B cell (primary cell): ENCODE data around the gene TRMT112.

Source experiments
- EZH2 ChIP-seq: IDR thresholded peaks from 2 replicates; pipeline ENCODE4 v1.6.1; 2012; ENCODE audit warnings: borderline replicate concordance, low read depth, mild to moderate bottlenecking, moderate library complexity, low read length; ENCODE audit not compliant: insufficient read depth, poor library complexity, severe bottlenecking
- TF ChIP-seq, protein P1 (sequence below): fragments of 200-600 bp; IDR thresholded peaks from one replicate; pipeline ENCODE4 v1.8.0; 2022; ENCODE audit warnings: antibody characterized with exemption, mild to moderate bottlenecking

- no peak for TF ChIP-seq EZH2
- TF ChIP-seq, protein P1, sequence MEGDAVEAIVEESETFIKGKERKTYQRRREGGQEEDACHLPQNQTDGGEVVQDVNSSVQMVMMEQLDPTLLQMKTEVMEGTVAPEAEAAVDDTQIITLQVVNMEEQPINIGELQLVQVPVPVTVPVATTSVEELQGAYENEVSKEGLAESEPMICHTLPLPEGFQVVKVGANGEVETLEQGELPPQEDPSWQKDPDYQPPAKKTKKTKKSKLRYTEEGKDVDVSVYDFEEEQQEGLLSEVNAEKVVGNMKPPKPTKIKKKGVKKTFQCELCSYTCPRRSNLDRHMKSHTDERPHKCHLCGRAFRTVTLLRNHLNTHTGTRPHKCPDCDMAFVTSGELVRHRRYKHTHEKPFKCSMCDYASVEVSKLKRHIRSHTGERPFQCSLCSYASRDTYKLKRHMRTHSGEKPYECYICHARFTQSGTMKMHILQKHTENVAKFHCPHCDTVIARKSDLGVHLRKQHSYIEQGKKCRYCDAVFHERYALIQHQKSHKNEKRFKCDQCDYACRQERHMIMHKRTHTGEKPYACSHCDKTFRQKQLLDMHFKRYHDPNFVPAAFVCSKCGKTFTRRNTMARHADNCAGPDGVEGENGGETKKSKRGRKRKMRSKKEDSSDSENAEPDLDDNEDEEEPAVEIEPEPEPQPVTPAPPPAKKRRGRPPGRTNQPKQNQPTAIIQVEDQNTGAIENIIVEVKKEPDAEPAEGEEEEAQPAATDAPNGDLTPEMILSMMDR = no peak
Observed at GRCh38 chr11:64347193-64347867, 30.0 kb upstream of the TRMT112 start.
